SKM-1 treated with dmso at 0.1 percent for 144 hours (cell line): ENCODE results near the gene ATP7B.
A peak's percentile ranks its signal among the peaks of the same experiment; 100 is the strongest.

Source experiments
- DNase-seq: peaks from one replicate; lab custom pipeline; 2025; ENCODE audit not compliant: unreplicated experiment; lab: John Stamatoyannopoulos, UW

ATP7B gene

DNA sequence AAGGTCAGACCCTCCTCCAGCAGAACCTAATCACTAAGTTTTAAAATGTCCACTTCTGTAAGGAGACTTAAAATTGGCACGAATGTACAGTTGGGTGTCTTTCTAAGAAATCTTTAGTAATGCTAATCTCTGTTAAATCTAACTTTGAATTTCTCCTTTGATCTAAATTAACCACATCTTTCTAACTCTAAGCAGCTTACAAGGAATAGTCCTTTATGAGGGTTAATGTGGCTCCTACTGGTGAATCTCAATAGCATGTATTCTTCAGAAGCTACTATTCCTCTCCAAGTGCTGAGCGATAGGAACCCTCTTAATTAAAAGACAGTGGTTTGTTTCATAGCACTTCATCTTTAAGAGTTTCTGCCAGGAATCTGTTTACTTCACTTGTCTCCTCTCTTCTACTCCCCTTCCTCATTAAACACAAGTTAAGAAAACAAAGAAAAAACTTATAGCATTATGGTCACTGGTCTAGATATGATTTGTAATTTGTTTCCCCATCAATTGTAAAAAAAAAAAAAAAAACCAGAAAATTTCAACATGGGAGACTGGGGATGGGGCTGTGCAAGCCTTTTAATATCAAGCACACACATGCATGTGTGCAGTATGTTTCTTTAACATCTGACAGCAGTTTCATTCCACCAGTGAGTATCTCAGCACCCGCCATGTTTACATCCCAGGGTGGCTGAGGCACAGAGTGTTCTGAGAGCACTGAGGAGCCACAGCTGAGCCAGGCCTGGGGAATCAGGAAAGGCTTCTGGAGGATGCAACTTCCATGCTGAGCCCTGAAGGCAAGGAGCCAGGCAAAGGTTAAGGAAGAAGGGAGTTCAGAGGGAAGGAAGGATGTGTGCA, 57.7 kb downstream of the ATP7B start:
- no peak for DNase-seq

- DNase-seq, result no peak
Observed at GRCh38 chr13:51950722-51951121, 60.5 kb downstream of the ATP7B start.

GRCh38 chr13:51946163-51946669, 65.0 kb downstream of the ATP7B start:
- no peak for DNase-seq

- DNase-seq, result peak; percentile 42
Observed at GRCh38 chr13:51945149-51945548, 66.1 kb downstream of the ATP7B start.

- DNase-seq, result no peak
Observed at GRCh38 chr13:51944428-51944827, 66.8 kb downstream of the ATP7B start.

DNA sequence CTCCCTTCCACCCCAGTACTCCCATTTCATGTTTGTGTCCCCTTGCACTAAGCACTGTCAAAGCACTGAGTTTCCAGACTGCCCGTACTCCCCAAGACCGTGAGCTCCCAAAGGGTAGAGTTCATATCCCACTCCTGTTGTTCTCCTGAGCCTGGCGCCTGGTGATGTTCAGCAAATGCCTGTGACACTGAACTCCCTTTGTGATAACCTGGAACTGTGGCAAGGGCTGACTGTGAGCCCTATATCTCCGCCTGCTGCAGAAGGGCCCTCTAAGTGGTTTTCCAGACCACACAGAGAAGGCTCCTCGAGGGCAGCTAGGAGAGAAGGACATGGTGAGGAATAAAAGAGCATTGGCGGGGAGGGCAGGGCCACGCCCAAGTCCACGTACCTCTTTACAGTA, 67.5 kb downstream of the ATP7B start:
- DNase-seq, result no peak

DNA sequence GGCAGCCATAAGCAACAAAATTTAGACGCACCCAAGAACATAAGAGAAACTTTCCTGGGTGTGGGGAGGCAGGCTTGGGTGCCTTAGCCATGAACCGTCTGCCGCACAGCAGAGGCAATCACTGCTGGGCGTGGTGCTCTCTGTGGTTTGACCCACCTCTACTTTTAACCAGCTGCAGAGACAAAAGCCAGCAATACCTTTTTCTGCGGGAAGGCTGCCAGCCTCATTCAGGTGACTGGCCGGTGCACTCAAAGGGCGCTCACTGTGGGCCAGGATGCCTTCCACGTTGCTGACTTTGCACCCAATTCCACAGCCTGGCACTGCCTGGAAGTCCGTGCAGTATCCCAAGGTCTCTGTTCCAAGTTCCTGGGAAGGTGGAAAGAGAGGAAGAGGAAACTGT, 69.1 kb downstream of the ATP7B start:
- no peak for DNase-seq

DNA sequence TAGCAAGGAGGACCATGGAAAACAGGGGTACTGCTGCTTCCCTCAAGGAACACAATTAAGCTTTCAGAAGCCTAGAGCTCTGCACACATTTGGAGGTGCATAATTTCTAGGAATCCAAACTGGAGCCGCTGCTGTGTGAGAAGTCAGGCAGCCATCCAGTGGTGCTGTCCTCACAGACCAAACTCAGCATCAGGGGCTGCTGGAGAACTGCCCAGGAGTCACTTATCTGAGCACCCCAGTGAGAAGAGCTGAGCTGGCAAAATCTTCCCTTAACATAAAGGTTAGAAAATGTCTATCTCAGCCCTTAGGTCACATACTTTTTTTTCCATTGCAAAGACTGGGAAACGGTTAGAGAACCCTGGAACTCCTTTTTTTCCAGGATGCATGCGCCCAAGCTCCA, 72.8 kb downstream of the ATP7B start:
- DNase-seq, result no peak

DNA sequence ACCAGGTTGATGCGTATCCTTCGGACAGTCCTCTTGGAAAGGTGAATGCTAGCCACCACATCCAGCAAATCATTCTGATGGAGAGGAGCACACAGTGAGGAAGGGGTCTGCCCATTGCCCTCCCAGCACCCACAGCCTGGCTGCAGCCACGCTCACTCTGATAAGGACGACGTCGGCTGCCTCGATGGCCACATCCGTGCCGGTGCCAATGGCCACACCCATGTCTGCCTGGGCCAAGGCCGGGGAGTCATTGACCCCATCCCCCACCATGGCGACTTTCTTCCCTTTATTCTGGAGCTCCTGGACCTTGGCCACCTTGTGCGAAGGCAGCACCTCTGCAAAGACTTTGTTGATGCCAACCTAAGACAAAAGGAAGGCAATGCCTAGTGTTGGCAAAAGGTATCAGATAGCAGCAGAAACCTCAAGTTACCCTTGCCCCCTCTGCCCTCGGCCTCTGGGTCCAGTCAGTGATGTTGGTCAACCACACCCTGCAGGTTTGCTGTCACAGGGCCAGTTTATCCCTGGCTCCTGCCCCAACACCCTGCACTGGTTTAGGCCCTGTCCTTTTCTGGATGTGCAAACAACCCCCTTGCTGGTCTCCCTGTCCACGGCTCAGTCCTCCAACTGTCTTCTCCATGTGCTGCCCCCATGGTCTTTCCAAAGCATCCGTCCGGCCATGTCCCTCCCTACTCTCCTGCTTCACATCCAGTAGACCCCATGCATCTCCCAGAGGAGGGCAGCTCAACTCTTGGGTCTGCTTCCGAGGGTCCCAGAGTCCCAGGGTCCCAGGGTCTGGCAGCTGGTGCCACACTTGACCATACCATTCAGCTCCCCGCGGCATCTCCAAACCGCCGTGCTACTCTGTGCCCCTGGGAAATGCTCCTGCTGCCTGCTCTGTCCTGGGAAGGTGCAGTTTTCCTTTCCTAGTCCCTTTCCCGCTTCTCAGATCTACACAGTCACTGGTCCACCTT, 73.6 kb downstream of the ATP7B start:
- no peak for DNase-seq

- no peak for DNase-seq
Observed at GRCh38 chr13:51935326-51936171, 75.7 kb downstream of the ATP7B start.

GRCh38 chr13:51934461-51935087, 76.7 kb downstream of the ATP7B start:
- no peak for DNase-seq

GRCh38 chr13:51933466-51934058, 77.7 kb downstream of the ATP7B start:
- DNase-seq, result no peak

- DNase-seq, result no peak
Observed at GRCh38 chr13:51932231-51932630, 79.0 kb downstream of the ATP7B start.

GRCh38 chr13:51931606-51932005, 79.6 kb downstream of the ATP7B start:
- no peak for DNase-seq

- DNase-seq, result no peak
Observed at GRCh38 chr13:51929699-51930098, 81.6 kb downstream of the ATP7B start.

DNA sequence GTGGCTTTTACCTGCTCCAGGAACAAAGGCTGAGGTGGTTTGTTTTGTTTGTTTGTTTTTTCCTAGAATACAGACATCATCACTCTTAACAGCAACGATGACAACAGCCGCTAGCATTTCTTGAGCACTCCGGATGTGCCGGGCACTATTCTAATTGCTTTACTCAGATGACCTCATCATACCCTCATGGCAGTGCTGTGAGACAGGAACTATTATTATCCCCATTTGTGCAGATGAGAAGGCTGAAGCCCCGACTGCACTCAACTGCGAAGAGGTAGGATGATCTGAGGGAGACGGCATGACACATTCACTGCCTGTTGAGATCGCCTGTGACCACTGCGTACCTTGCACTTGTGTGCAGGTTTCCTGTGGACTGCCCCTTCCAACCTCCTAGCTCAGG, 83.0 kb downstream of the ATP7B start:
- no peak for DNase-seq

DNA sequence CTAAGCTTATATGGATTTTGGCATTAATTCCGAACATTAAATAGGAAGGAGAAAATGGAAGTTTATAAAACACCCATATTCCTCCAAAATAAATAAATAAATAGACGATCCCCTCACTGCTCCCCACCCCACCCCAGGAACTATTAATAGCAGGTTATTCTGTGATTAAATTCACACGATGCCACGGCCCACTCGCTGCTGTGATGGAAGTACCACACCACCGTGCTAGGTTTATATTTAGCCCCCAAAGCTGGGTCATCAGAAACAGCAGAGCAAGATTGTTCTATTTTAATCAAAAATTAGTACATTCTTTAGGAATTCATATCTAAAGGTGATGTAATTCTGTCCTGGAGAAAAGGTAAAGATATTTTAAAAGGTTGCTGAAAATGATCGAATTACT, 84.1 kb downstream of the ATP7B start:
- DNase-seq, result no peak

DNA sequence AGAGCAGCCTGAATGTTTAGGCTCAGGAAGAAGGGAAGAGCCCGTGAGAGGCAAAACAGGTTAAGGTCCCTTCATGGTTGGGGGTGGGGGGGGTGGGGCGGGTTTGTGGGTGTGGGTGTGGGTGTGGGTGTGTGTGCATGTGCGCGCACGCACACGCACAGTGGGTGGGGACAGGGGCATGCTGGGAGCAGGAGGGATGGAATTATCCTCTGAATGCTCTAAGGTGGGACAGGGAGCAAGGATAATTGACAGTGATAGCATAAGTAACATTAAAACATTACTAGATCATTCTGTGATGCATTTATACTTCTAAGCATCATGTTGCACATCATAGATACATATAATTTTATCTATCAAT, 84.7 kb downstream of the ATP7B start:
- DNase-seq, result no peak

DNA sequence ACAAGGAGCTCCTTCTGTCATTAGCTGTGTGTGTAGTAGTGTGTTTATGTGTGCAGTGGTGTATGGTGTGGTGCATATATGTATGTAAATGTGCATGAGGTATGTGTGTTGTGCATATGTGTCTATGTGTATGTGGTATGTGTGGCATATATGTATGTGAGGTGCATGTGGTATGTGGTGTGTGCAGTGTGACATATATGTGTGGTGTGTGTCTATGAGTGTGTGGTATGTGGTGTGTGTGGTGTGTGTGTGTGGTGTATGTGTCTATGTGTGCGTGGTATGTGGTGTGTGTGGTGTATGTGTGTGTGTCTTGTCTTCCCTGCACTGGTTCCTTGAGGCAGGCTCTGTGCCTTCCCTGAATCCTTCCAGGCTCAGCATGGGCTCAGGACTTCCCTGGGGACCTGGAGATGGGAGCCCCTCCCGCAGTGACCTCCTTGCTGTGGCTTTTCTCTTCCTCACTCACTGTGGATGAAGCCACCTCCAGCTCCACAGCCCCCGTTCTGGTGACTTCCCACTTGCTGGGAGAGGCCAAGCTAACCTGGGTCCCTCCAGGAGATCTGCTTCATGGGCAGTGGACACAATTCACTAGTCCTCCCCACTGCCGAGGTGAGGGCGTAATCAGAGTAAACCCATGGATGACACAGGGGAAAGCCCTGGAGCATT, 85.3 kb downstream of the ATP7B start:
- DNase-seq, result no peak
